Ascending aorta (tissue), 2 donors: ENCODE data around the gene CALU. TPM values are rescaled to one million over a fixed set of nuclear protein-coding genes. Genes with fewer than 3 reads are reported as not detected.

Source experiments
- DNase-seq, 2 donors: peaks; one replicate each; pipeline ENCODE4 v3.0.0-alpha.2; 2019; ENCODE audit warnings: low spot score in 2 of 2
- H3K27ac ChIP-seq, 2 donors: fragments of 200-600 bp; sonication (generic); one replicate each; pipeline ENCODE4 v1.5.1; 2016 to 2017; ENCODE audit warnings: mild to moderate bottlenecking in 1 of 2
- H3K27me3 ChIP-seq: fragments of 200-600 bp; sonication (generic); one replicate; pipeline ENCODE4 v1.5.1; 2017
- H3K36me3 ChIP-seq, 2 donors: fragments of 200-600 bp; sonication (generic); one replicate each; pipeline ENCODE4 v1.5.1; 2016
- H3K4me1 ChIP-seq, 2 donors: fragments of 200-600 bp; sonication (generic); one replicate each; pipeline ENCODE4 v1.5.1; 2016 to 2017; ENCODE audit warnings: mild to moderate bottlenecking in 1 of 2
- H3K4me3 ChIP-seq, 2 donors: fragments of 200-600 bp; sonication (generic); one replicate each; pipeline ENCODE4 v1.5.1; 2016 to 2017; ENCODE audit warnings: mild to moderate bottlenecking in 1 of 2
- H3K9me3 ChIP-seq, 2 donors: fragments of 200-600 bp; sonication (generic); one replicate each; pipeline ENCODE4 v1.5.1; 2016
- intact Hi-C: fragments of 100-400 bp; cut with DNase I; formaldehyde crosslinking; loops from one replicate; pipeline ENCODE4 v1.15.1; 2023
- total RNA-seq: library from RNA; depleted of rRNA; stranded (reverse); fragments of >200 nt; gene quantifications from one replicate; pipeline ENCODE4 v1.1.0, GENCODE V29; 2016
- TF ChIP-seq, protein P1 (sequence below), 3 experiments: fragments of 200-600 bp in 2 of 3; fragments of 450-650 bp in 1 of 3; sonication (generic) in 2 of 3; IDR thresholded peaks; one replicate each; pipeline ENCODE4 v1.5.1; 2016 to 2019; ENCODE audit warnings: antibody characterized with exemption in 3 of 3, mild to moderate bottlenecking in 1 of 3, moderate library complexity in 1 of 3

CALU gene
- total RNA-seq, 1 donor from 2014 or later = 82.8 TPM

DNA sequence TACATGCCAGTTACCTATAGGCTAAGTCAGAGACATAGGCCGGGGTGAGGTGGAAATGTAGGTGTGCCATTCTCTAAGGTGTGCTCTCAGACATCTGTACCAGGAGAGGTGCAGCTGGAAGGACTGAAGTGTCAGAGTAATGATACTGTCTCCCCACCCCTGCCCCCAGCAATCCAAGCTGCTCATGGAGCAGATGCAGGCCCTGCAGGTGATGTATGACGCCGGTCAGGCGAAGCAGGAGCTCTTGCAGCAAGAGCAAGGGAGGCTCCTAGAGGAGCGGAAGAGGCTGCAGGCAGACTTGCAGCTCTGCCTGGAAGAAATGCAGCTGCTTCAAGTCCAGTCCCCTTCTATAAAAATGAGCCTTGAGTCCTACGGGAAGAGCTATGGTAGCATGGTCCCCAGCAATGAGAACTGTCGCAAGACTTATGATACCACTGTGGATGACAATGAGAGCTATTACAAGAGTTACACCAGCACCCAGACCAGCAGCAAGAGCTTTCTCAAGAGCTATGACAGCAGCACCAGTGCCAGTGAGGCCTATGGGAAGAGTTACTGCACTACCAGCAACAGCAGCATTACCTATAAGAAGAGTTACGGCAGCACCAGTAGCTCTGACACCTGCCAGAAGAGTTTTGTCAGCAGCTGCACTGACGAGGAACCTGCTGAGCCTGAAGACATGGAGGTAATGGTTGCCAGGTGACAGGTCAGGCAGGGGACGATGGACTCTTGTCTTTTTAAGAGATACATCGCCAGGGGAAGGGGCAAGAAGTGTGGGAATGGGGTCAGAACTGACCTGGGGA is 72.7 kb downstream of the CALU start:
- intact Hi-C loops = no loop called here
- DNase-seq = no peak

DNA sequence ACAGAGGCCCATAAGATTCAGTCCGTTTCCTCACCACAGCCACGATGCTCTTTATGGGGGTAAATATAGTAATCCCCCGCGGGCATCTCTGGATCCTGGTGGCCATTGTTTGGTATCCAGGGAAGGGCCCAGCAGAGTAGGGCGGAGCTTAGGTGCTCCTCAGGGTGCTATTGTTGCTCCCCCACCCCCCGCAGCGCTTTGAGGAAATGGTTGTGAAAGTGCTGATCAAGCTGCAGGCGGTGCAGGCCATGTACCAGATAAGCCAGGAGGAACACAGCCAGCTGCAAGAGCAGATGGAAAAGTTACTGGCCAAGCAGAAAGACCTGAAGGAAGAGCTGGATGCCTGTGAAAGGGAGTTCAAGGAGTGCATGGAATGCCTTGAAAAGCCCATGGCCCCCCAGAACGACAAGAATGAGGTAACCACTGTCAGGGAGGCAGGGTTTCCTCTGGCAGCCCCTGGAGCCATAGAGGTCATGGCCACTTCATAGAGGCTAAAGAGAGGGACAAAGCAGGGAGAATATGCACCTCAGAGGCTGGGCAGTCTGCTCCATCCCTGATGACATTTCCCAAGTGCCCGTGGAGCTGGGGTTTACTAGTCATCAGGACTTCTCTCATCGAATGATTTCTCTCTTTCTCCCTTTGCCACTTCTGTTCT is 73.5 kb downstream of the CALU start:
- intact Hi-C loops = no loop called here
- TF ChIP-seq, protein P1, sequence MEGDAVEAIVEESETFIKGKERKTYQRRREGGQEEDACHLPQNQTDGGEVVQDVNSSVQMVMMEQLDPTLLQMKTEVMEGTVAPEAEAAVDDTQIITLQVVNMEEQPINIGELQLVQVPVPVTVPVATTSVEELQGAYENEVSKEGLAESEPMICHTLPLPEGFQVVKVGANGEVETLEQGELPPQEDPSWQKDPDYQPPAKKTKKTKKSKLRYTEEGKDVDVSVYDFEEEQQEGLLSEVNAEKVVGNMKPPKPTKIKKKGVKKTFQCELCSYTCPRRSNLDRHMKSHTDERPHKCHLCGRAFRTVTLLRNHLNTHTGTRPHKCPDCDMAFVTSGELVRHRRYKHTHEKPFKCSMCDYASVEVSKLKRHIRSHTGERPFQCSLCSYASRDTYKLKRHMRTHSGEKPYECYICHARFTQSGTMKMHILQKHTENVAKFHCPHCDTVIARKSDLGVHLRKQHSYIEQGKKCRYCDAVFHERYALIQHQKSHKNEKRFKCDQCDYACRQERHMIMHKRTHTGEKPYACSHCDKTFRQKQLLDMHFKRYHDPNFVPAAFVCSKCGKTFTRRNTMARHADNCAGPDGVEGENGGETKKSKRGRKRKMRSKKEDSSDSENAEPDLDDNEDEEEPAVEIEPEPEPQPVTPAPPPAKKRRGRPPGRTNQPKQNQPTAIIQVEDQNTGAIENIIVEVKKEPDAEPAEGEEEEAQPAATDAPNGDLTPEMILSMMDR (IDR thresholded peaks at IDR 0.05) = no peak
- no peaks in the 10 kb centered on the region for H3K9me3 ChIP-seq
- DNase-seq = no peak
- H3K4me3 ChIP-seq = no peak overlapping the region
- H3K4me1 ChIP-seq = no peaks in the 10 kb centered on the region
- no peaks in the 10 kb centered on the region for H3K36me3 ChIP-seq
- no peak overlapping the region for H3K27ac ChIP-seq
- no peaks in the 10 kb centered on the region for H3K27me3 ChIP-seq

More for the DNA sequence above, 72.7 kb downstream of the CALU start:
- H3K27me3 ChIP-seq = no peaks in the 10 kb centered on the region
- H3K27ac ChIP-seq = no peak overlapping the region
- TF ChIP-seq, protein P1 (IDR thresholded peaks at IDR 0.05) = no peak
- no peaks in the 10 kb centered on the region for H3K36me3 ChIP-seq
- no peaks in the 10 kb centered on the region for H3K4me1 ChIP-seq
- H3K4me3 ChIP-seq = no peak overlapping the region
- no peaks in the 10 kb centered on the region for H3K9me3 ChIP-seq

DNA sequence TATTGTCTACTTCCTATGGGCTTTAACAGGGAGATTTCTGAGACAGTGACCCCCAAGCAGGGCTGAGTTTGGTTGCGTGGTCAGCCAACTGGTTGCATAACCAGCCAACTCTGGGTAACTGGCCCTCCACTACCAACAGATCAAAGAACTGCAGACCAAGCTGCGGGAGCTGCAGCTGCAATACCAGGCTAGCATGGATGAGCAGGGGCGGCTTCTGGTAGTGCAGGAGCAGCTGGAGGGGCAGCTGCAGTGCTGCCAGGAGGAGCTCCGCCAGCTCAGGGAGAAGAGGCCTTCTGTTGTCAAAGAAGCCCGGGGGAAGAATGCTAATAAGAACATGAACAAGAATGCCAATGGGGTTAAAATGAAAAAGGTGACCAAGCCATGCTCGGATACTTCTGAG is 75.3 kb downstream of the CALU start:
- H3K9me3 ChIP-seq = no peaks in the 10 kb centered on the region
- H3K4me1 ChIP-seq = no peaks in the 10 kb centered on the region
- no peak overlapping the region for H3K27ac ChIP-seq
- TF ChIP-seq, protein P1 (IDR thresholded peaks at IDR 0.05) = no peak
- H3K4me3 ChIP-seq = no peak overlapping the region
- H3K36me3 ChIP-seq = no peaks in the 10 kb centered on the region
- intact Hi-C loops = no loop called here
- DNase-seq = no peak
- no peaks in the 10 kb centered on the region for H3K27me3 ChIP-seq

DNA sequence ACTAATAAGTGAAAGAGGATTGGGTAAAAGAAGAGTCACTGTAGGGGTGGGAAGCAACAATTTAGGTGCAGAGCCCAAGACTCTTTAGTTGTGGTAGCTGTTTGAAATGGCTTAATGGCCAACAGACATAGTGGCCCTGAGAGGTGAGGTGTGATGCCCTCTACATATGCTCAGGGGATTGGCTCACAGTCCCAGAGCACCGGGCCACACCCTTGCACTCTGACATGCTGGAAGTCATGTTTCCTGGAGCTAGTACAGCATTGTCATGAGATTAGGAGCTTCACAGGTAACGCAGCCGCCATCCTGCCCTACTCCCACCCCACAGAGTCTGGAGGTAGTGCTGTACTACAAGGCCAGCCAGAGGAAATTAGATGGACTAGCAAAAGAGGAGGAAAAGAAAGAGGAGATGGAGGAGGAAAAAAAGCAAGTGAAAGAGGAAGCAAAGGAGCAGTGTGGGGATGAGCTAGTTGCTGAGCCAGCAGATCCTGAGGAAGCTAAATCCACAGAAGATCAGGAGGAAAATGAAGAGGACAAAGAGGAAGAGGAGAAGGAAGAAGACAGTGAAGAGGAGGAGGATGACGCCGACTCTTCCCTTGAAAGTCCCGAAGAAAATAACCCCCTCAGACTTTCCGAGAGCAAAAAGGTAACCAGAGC is 76.3 kb downstream of the CALU start:
- TF ChIP-seq, protein P1 (IDR thresholded peaks at IDR 0.05) = no peak
- H3K4me1 ChIP-seq = no peaks in the 10 kb centered on the region
- H3K9me3 ChIP-seq = no peaks in the 10 kb centered on the region
- intact Hi-C loops = no loop called here
- H3K27me3 ChIP-seq = no peaks in the 10 kb centered on the region
- H3K36me3 ChIP-seq = no peaks in the 10 kb centered on the region
- no peak for DNase-seq
- H3K27ac ChIP-seq = no peak overlapping the region
- no peak overlapping the region for H3K4me3 ChIP-seq

DNA sequence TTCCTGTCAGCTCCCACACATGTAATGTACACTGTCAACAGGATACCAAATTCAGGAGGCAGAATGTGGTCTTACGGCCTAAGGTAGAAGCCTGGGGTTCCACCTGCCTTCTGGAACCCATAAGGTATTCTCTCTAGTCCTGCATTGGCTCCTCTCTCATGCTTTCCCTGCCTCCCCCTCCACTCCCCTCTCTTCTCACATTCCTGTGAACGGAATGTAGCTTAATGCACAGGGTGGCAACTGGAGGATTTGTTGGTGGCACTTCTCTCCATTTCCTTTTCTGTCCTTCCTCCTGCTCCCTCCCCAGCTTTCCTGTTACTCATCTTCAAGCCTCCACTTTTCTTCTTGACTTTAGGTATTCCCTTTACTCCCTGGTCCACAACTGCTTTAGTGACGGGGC is 79.5 kb downstream of the CALU start:
- Histone ChIP-seq H3K27me3 (no peaks in the 10 kb centered on the region), H3K4me3 (no peak overlapping the region), H3K27ac (no peak overlapping the region), H3K36me3 (no peaks in the 10 kb centered on the region), H3K4me1 (no peaks in the 10 kb centered on the region), H3K9me3 (no peaks in the 10 kb centered on the region)
- DNase-seq = no peak
- TF ChIP-seq, protein P1 (IDR thresholded peaks at IDR 0.05) = no peak
- intact Hi-C loops = no loop called here

Other genes with a start within 250 kb of the CALU start
- gene GARIN1A, start 67.1 kb upstream of the CALU start, total RNA-seq = 0.53 TPM
- not detected for gene OPN1SW, start 36.4 kb downstream of the CALU start, total RNA-seq
- 0.64 TPM for gene CCDC136, start 52.6 kb downstream of the CALU start, total RNA-seq
- gene FLNC, start 91.0 kb downstream of the CALU start, total RNA-seq = 117 TPM
- gene ATP6V1F, start 123.5 kb downstream of the CALU start, total RNA-seq = 142 TPM
- gene KCP, start 171.3 kb downstream of the CALU start, total RNA-seq = 1.2 TPM
- gene IRF5, start 198.6 kb downstream of the CALU start, total RNA-seq = not detected